ENCODE results near the gene IL13.

DNA sequence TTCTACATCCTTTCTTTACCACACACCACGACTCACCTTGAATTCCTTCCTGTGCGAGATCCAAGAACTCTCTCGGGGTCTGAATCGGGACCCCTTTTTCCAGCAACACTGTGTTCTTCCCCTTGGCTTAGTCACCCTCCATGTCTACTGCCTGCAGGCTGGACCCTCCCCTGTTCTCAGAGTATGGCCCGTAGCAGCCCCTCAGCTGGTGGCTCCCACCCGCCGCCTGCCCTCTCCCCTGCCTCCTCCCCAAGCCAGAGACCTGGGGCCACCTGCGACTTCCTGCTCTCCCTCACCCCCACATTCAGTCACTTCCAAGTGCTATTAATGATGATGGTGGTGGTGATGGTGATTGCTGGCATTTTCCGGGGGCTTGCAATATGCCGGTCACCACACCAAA lies 9.3 kb downstream of the IL13 start:
- TF ChIP-seq, protein P1, sequence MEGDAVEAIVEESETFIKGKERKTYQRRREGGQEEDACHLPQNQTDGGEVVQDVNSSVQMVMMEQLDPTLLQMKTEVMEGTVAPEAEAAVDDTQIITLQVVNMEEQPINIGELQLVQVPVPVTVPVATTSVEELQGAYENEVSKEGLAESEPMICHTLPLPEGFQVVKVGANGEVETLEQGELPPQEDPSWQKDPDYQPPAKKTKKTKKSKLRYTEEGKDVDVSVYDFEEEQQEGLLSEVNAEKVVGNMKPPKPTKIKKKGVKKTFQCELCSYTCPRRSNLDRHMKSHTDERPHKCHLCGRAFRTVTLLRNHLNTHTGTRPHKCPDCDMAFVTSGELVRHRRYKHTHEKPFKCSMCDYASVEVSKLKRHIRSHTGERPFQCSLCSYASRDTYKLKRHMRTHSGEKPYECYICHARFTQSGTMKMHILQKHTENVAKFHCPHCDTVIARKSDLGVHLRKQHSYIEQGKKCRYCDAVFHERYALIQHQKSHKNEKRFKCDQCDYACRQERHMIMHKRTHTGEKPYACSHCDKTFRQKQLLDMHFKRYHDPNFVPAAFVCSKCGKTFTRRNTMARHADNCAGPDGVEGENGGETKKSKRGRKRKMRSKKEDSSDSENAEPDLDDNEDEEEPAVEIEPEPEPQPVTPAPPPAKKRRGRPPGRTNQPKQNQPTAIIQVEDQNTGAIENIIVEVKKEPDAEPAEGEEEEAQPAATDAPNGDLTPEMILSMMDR (IDR thresholded peaks at IDR 0.05): no peak
- no peak for TF ChIP-seq POLR2A (IDR thresholded peaks at IDR 0.05)
